K562 (cell line): ENCODE data around the gene ISY1. TPM values are rescaled to one million over a fixed set of nuclear protein-coding genes. Genes with fewer than 3 reads are reported as not detected.

ENCODE experiments used
- ATAC-seq: fragments of 200-7000 bp; cut with Tn5 transposase; 3 replicates; pipeline ENCODE4 v1.9.1; 2020; ENCODE audit warnings: moderate library complexity
- BruUV-seq: library from RNA; stranded (reverse); fragments of 400-500 nt; replicated peaks from 2 replicates; lab custom pipeline; 2021; lab: Mats Ljungman, UMichigan
- CTCF ChIA-PET: fragments of 300-600 bp; formaldehyde crosslinking; extraction: SDS; loops from one replicate; lab custom pipeline; 2021; ENCODE audit warnings: low intra/inter-chr PET ratio; lab: Yijun Ruan, JAX
- POLR2A ChIA-PET: fragments of 300-600, 350-650 bp; sonication (Branson Sonifier 250); formaldehyde crosslinking; extraction: SDS; loops from one replicate; lab custom pipeline; 2021; ENCODE audit warnings: antibody characterized with exemption, inconsistent platforms; lab: Yijun Ruan, JAX
- DNase-seq, 4 experiments: peaks; one replicate each; pipeline versions ENCODE4 v3.0.0 to v3.0.0-alpha.2; 2011 to 2018; ENCODE audit warnings: low spot score in 3 of 4, mixed read lengths in 3 of 4; ENCODE audit errors: extremely low read depth in 1 of 4
- FAIRE-seq: peaks from 2 replicates; lab custom pipeline; 2011; peaks lifted over from hg19 to GRCh38; lab: Jason Lieb, UNC
- H2AFZ ChIP-seq: 2 replicates; pipeline ENCODE4 v1.6.0; 2011; ENCODE audit warnings: low read depth, low read length, control low read depth, inconsistent platforms
- H3K27ac ChIP-seq: fragments of 200-600 bp; 3 replicates; pipeline ENCODE4 v1.8.0; 2011; ENCODE audit warnings: low read depth, mild to moderate bottlenecking, control low read depth, inconsistent platforms, low read length, moderate library complexity, mixed read lengths; ENCODE audit errors: extremely low read depth
- H3K27me3 ChIP-seq, 2 experiments: fragments of 300-600 bp in 1 of 2; 2 replicates in 1 of 2; 3 replicates in 1 of 2; pipeline versions ENCODE4 v1.6.0 to v1.8.0; 2011; ENCODE audit warnings: inconsistent platforms in 2 of 2, low read length in 2 of 2, mild to moderate bottlenecking in 1 of 2, mixed read lengths in 1 of 2, moderate library complexity in 1 of 2; ENCODE audit not compliant: control insufficient read depth in 2 of 2, insufficient read depth in 2 of 2
- H3K36me3 ChIP-seq: fragments of 300-600 bp; 3 replicates; pipeline ENCODE4 v1.8.0; 2011; ENCODE audit warnings: mild to moderate bottlenecking, low read length, inconsistent platforms; ENCODE audit not compliant: control insufficient read depth, insufficient read depth
- H3K4me1 ChIP-seq, 2 experiments: fragments of 200-600 bp in 1 of 2; replicated peaks in 1 of 2; 2 replicates in 1 of 2; 3 replicates in 1 of 2; pipeline versions ENCODE4 v1.5.1 to v1.8.0; 2011; ENCODE audit warnings: inconsistent platforms in 2 of 2, low read length in 2 of 2, mild to moderate bottlenecking in 1 of 2, mixed read lengths in 1 of 2, moderate library complexity in 1 of 2; ENCODE audit not compliant: control insufficient read depth in 2 of 2, insufficient read depth in 2 of 2
- H3K4me2 ChIP-seq: 2 replicates; pipeline ENCODE4 v1.6.1; 2011; ENCODE audit warnings: low read length, control low read depth, inconsistent platforms, mixed read lengths; ENCODE audit not compliant: insufficient read depth
- H3K4me3 ChIP-seq: fragments of 200-600 bp; sonication (generic), shearing (Covaris generic); 2 replicates; pipeline ENCODE4 v1.5.1; 2016; ENCODE audit warnings: control low read depth, inconsistent platforms
- H3K79me2 ChIP-seq: fragments of 200-600 bp; 3 replicates; pipeline ENCODE4 v1.8.0; 2011; ENCODE audit warnings: low read length, inconsistent platforms; ENCODE audit not compliant: control insufficient read depth, insufficient read depth
- H3K9ac ChIP-seq, 2 experiments: 2 replicates each; pipeline versions ENCODE4 v1.6.0 to v1.6.1; 2011; ENCODE audit warnings: low read depth in 2 of 2, low read length in 2 of 2, control low read depth in 1 of 2, inconsistent platforms in 1 of 2, mild to moderate bottlenecking in 1 of 2, mixed read lengths in 1 of 2; ENCODE audit not compliant: insufficient read depth in 1 of 2
- H3K9me1 ChIP-seq: one replicate; pipeline ENCODE4 v1.6.0; 2011; ENCODE audit warnings: inconsistent platforms, mild to moderate bottlenecking, low read length, moderate library complexity; ENCODE audit not compliant: control insufficient read depth, insufficient read depth
- H3K9me3 ChIP-seq: replicated peaks from 2 replicates; pipeline ENCODE4 v1.5.1; 2011; ENCODE audit warnings: low read depth, low read length, inconsistent platforms; ENCODE audit not compliant: control insufficient read depth, insufficient read depth
- H4K20me1 ChIP-seq: replicated peaks from 2 replicates; pipeline ENCODE4 v1.6.1; 2011; ENCODE audit warnings: low read length, inconsistent platforms, mixed read lengths; ENCODE audit not compliant: control insufficient read depth, insufficient read depth
- CEBPB ChIP-seq: fragments of 450-650 bp; IDR thresholded peaks from 2 replicates; pipeline ENCODE4 v1.6.1; 2016; ENCODE audit warnings: missing genetic modification characterization, missing compliant biosample characterization
- CEBPG ChIP-seq, 3 experiments: fragments of 200-800 bp in 1 of 3; sonication (Bioruptor generic) in 1 of 3; sonication (generic) in 1 of 3; formaldehyde crosslinking in 1 of 3; IDR thresholded peaks in 2 of 3; conservative IDR thresholded peaks in 1 of 3; 2 replicates each; pipeline versions ENCODE4 v1.6.1 to v1.8.0; 2016 to 2022; ENCODE audit warnings: missing compliant biosample characterization in 2 of 3, missing genetic modification characterization in 2 of 3, mild to moderate bottlenecking in 1 of 3, missing genetic modification reagents in 1 of 3
- HNRNPLL ChIP-seq: fragments of 200-400 bp; formaldehyde crosslinking; IDR thresholded peaks from 2 replicates; pipeline ENCODE4 v1.6.1; 2017; ENCODE audit warnings: low read length, low read depth, mild to moderate bottlenecking; ENCODE audit not compliant: poor library complexity, severe bottlenecking
- HNRNPUL1 ChIP-seq: fragments of 200-400 bp; formaldehyde crosslinking; IDR thresholded peaks from 2 replicates; pipeline ENCODE4 v1.6.1; 2017; ENCODE audit warnings: low read length
- KDM1A ChIP-seq, 2 experiments: fragments of 450-650 bp; IDR thresholded peaks; 2 replicates each; pipeline ENCODE4 v1.6.1; 2016; ENCODE audit warnings: mild to moderate bottlenecking in 2 of 2
- RCOR1 ChIP-seq, 2 experiments: IDR thresholded peaks; 2 replicates each; pipeline ENCODE4 v1.6.1; 2012; ENCODE audit warnings: low read depth in 2 of 2, low read length in 2 of 2, borderline replicate concordance in 1 of 2, improper control_type of control experiment in 1 of 2
- ZNF384 ChIP-seq: IDR thresholded peaks from 2 replicates; pipeline ENCODE4 v1.6.1; 2012; ENCODE audit warnings: low read depth, low read length, improper control_type of control experiment
- WGBS: fragments of 100-300 bp; shearing (Covaris generic); methylation state at CpG from one replicate; pipeline ENCODE4 v1.1.6; 2016; ENCODE audit warnings: low coverage, mixed read lengths; ENCODE audit not compliant: insufficient coverage; ENCODE audit errors: missing lambda C conversion rate; 5-methylcytosine and 5-hydroxymethylcytosine counted together
- in situ Hi-C: fragments of 300-500 bp; cut with MboI; formaldehyde crosslinking; loops from 4 replicates; pipeline ENCODE4 v1.15.0; 2018; ENCODE audit warnings: inconsistent platforms, mixed read lengths
- intact Hi-C: fragments of 100-400 bp; cut with micrococcal nuclease; formaldehyde crosslinking; loops from 2 replicates; pipeline ENCODE4 v1.14.2; 2022
- polyA plus RNA-seq, 8 experiments: library from polyadenylated mRNA; depleted of rRNA in 4 of 8; stranded (reverse) in 5 of 8; unstranded in 3 of 8; fragments of >200 nt; fragmentation: Nextera tagmentation in 2 of 8; fragmentation: Illumina TruSeq in 1 of 8; extraction: Ambion mirVana in 2 of 8; extraction: Trizol in 1 of 8; gene quantifications; 2 replicates each; pipeline versions ENCODE4 v1.2.1 to v1.2.3, GENCODE V29; 2011 to 2014; ENCODE audit warnings: inconsistent platforms in 1 of 8, missing spikeins in 1 of 8
- total RNA-seq, 7 experiments: library from RNA; depleted of rRNA in 6 of 7; stranded (reverse); fragments of >200 nt in 6 of 7; fragmentation: Illumina TruSeq in 2 of 7; extraction: Trizol in 2 of 7; gene quantifications; 2 replicates each; pipeline versions ENCODE4 v1.2.1 to v1.2.3, GENCODE V29; 2011 to 2021; ENCODE audit warnings: low replicate concordance in 1 of 7
- TF ChIP-seq, protein P1 (sequence below), 2 experiments: fragments of 450-650 bp in 1 of 2; sonication (generic) in 1 of 2; formaldehyde crosslinking in 1 of 2; IDR thresholded peaks in 1 of 2; conservative IDR thresholded peaks in 1 of 2; 2 replicates each; pipeline versions ENCODE4 v1.6.1 to v1.8.1; 2016 to 2023; ENCODE audit warnings: mild to moderate bottlenecking in 2 of 2, moderate library complexity in 2 of 2, inconsistent platforms in 1 of 2, missing genetic modification reagents in 1 of 2

Gene ISY1
- total and polyA plus RNA-seq, 9 of the 15 experiments (the other 6 are each of a cell fraction or from before 2014, with no cell fraction given), result 23.5 to 50.0 (median 32.9) TPM

DNA sequence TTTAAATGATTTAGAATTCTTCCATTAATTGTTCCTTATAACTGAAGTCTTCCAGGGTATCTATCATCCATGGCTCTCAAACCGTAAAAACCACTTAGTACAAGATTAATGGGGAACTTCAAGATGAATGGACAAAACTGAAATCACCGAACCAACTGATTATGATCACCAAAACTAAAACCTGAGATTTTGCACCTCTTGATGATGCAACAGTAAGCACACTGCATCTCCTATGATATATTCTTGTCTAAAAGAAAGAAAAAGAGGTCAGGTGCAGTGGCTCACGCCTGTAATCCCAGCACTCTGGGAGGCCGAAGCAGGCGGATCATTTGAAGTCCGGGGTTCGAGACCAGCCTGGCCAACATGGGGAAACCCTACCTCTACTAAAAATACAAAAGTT, 3.6 kb upstream of the ISY1 start:
- CTCF ChIA-PET, result interaction anchor here (0.6 to 0.7 kb wide), 2 partner anchors 64 to 219 kb away, joined by 3 read pairs; no protein-coding TSS in a partner anchor
- no peak for DNase-seq
- in situ Hi-C loops, result no loop called here

More for the DNA sequence above, 3.6 kb upstream of the ISY1 start:
- Histone ChIP-seq H3K9me1 (no peaks in the 10 kb centered on the region), H3K79me2 (peaks cover 21% of the 10 kb centered on the region), H3K9me3 (no peaks in the 10 kb centered on the region), H3K4me1 (peaks cover 0 to 9% of the 10 kb centered on the region in 2 experiments; a peak in 3 of 5 replicates), H2AFZ (no peak overlapping the region), H3K4me2 (no peak overlapping the region), H3K27ac (no peak overlapping the region), H3K27me3 (no peaks in the 10 kb centered on the region), H3K4me3 (no peak overlapping the region), H4K20me1 (no peaks in the 10 kb centered on the region), H3K9ac (no peak overlapping the region), H3K36me3 (peaks cover 24% of the 10 kb centered on the region; the same call in 2 of the 3 replicates)
- POLR2A ChIA-PET, result no interaction called here
- BruUV-seq, result no TSS peak
- ATAC-seq (no peak), FAIRE-seq (no peak)
- TF ChIP-seq RCOR1 (IDR thresholded peaks at IDR 0.05; ENCODE audit: borderline replicate concordance in 1 of 2, low read depth in 2 of 2, low read length in 2 of 2) (peak in 1 of 2 experiments; percentile 74; a peak in 2 of 4 replicates), HNRNPUL1 (no peak), CEBPB (tag) (peak; percentile 60), KDM1A (IDR thresholded peaks at IDR 0.05) (peak; percentile 19 to 35; a peak in 2 of 4 replicates), ZNF384 (0 out of 2 replicates have a peak, but pooled peaks have one; percentile 0), HNRNPLL (no peak), CEBPG (CRISPR knock-in tag; IDR thresholded peaks at IDR 0.05) (peak; percentile 74; the same call in 1 of the 2 replicates), CEBPG (tag; conservative IDR thresholded peaks at IDR 0.05 in 1 of 2, IDR thresholded peaks at IDR 0.05 in 1 of 2) (peak; percentile 57 to 81)
- TF ChIP-seq, protein P1, sequence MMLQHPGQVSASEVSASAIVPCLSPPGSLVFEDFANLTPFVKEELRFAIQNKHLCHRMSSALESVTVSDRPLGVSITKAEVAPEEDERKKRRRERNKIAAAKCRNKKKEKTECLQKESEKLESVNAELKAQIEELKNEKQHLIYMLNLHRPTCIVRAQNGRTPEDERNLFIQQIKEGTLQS (IDR thresholded peaks at IDR 0.05), result peak; percentile 91
- TF ChIP-seq, protein P1 (CRISPR knock-in tag; conservative IDR thresholded peaks at IDR 0.05), result no peak
- WGBS, result 73% methylated on average over 6 of the region's 7 CpGs
- intact Hi-C loops, result no loop called here
